Fibroblast of pulmonary artery (primary cell): ENCODE measurements around the gene TMCO4.

Source experiments
- DNase-seq: peaks from one replicate; pipeline ENCODE4 v3.0.0-alpha.2; 2010; ENCODE audit warnings: low read depth
- H3K4me3 ChIP-seq: replicated peaks from 2 replicates; pipeline ENCODE4 v1.5.1; 2011; ENCODE audit warnings: low read depth, mild to moderate bottlenecking, control low read depth, low read length, moderate library complexity
- TF ChIP-seq, protein P1 (sequence below): IDR thresholded peaks from 2 replicates; pipeline ENCODE4 v1.5.1; 2011; ENCODE audit warnings: mild to moderate bottlenecking, control low read depth, low read length, inconsistent platforms; ENCODE audit errors: missing control alignments

The TMCO4 gene

GRCh38 chr1:19656134-19656779 lies 143.5 kb downstream of the TMCO4 start:
- no peak overlapping the region for H3K4me3 ChIP-seq
- no peak for DNase-seq
- TF ChIP-seq, protein P1, sequence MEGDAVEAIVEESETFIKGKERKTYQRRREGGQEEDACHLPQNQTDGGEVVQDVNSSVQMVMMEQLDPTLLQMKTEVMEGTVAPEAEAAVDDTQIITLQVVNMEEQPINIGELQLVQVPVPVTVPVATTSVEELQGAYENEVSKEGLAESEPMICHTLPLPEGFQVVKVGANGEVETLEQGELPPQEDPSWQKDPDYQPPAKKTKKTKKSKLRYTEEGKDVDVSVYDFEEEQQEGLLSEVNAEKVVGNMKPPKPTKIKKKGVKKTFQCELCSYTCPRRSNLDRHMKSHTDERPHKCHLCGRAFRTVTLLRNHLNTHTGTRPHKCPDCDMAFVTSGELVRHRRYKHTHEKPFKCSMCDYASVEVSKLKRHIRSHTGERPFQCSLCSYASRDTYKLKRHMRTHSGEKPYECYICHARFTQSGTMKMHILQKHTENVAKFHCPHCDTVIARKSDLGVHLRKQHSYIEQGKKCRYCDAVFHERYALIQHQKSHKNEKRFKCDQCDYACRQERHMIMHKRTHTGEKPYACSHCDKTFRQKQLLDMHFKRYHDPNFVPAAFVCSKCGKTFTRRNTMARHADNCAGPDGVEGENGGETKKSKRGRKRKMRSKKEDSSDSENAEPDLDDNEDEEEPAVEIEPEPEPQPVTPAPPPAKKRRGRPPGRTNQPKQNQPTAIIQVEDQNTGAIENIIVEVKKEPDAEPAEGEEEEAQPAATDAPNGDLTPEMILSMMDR: no peak

GRCh38 chr1:19655718-19656080 lies 144.0 kb downstream of the TMCO4 start:
- TF ChIP-seq, protein P1: no peak
- H3K4me3 ChIP-seq: no peak overlapping the region
- no peak for DNase-seq

DNA sequence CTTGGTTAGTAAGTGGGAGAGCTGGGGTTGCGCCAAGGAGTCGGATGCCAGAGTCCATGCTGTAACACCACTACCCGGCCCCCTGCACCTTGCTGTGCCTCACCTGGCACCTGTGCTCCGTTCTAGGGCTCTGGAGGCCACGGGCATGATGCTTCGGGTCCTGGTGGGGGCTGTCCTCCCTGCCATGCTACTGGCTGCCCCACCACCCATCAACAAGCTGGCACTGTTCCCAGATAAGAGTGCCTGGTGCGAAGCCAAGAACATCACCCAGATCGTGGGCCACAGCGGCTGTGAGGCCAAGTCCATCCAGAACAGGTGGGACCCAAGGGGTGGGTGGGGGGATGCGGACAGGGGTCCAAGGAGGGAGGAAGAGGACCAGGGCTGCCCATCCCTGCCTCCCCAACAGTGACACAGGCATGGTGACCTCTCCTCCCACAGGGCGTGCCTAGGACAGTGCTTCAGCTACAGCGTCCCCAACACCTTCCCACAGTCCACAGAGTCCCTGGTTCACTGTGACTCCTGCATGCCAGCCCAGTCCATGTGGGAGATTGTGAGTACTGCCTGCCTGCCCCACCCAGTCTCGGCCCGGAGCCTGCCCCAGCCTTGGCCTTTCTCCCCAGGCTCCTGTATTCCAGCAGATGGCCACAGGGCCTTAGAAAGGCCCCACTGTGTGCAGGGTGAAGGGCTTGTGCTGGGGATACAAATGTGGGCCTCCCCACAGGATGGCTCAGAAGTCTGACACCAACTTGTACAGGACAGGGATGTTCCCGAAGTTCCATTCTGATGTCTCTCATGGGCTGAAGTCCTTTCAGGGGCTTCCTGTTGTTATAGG lies 144.6 kb downstream of the TMCO4 start:
- TF ChIP-seq, protein P1: no peak
- no peak overlapping the region for H3K4me3 ChIP-seq
- no peak for DNase-seq

- no peak for DNase-seq
- TF ChIP-seq, protein P1: no peak
- no peak overlapping the region for H3K4me3 ChIP-seq
Measured at GRCh38 chr1:19654386-19654785, 145.3 kb downstream of the TMCO4 start.

DNA sequence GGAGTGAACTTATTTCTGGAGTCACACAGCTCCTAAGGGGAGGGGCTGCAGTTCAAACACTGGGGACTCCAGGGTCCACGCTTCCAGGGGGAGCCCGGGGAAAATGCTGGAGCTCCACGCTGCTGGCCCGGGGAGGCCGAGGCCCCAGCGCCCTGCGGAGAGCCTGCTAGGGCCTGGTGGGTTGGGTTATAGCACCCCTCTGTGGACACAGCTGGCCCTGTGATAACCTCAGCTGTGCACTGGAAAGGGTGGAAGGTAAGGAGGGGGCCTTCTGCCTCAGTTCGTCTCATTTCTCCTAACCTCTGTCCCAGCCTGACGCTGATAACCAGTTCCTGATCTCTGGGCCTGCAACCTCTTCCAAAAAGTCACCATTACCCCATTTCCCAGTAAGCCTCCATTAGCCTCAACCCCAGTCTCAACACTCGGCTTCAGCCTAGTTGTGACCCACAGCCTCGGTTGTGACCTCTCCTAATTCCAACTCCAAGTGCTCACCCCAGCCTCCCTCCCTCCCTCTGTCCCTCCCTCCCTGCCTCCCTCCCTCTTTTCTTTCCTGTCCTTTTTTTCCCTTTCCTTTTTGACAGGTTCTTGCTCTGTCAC lies 148.5 kb downstream of the TMCO4 start:
- H3K4me3 ChIP-seq: no peak overlapping the region
- DNase-seq: peak; percentile 64
- TF ChIP-seq, protein P1: peak; percentile 77

DNA sequence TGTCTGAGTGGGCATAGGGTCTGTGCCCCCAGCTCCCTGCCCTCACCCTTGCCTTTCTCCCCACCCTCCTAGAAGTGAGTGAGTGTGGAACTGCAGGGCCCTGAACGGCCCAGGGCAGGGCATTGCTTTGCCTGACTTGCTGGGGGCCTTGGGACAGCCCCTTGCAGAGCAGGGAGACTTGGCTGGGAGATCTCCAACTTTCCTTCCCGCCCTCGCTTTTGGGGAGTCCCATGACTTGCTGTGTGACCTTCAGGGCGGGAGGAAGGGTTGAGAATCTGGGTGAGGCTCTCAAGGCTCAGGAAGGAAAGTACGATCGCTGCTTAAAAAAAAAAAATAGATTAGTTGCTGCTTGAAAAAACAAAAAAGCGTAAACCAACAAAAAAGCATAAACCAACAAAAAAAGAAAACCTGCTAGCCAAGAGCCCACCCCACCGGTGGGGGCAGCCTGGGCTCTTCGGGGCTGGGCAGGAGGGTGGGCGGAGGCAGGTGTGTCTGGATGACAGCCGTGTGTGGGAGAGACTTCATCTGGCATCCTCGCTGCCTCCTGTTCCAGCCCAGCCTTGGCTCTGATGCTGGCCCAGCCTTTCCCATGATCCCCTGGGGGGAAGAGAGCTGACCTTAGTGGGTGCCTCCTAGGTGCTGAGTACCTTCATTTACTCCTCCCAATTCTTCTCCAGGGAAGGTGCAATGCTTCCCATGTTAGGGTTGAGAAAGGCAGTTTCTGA lies 149.1 kb downstream of the TMCO4 start:
- DNase-seq: no peak
- H3K4me3 ChIP-seq: no peak overlapping the region
- TF ChIP-seq, protein P1: no peak
